ENCODE measurements around the gene NFE2L3.
"Not testable (repeated sequence)": the region's sequence is repeated elsewhere in the genome, so short reads cannot be mapped to it uniquely, and the experiment has no call there.

Gene NFE2L3

GRCh38 chr7:26190417-26190869, 38.4 kb downstream of the NFE2L3 start:
- Histone ChIP-seq H3K36me3 (ENCODE audit: insufficient read depth, low read length) (peaks cover 79% of the 10 kb centered on the region), H3K4me3 (no peak overlapping the region), H3K27ac (peak overlapping the region; percentile 2; the same call in 1 of the 2 replicates), H3K9me3 (ENCODE audit: low read depth, low read length) (no peaks in the 10 kb centered on the region), H3K9ac (ENCODE audit: insufficient read length) (no peak overlapping the region)
- no peak for DNase-seq (ENCODE audit: low read depth, low spot score)
- TF ChIP-seq FOXP2 (optimal IDR thresholded peaks at IDR 0.05; ENCODE audit: control extremely low read depth, extremely low read length, insufficient read depth): no peak
- no peak for TF ChIP-seq EZH2 (IDR thresholded peaks at IDR 0.05)
- TF ChIP-seq POLR2AphosphoS5 (IDR thresholded peaks at IDR 0.05; ENCODE audit: borderline replicate concordance, low read depth, low read length): no peak

- no peak overlapping the region for H3K9ac ChIP-seq (ENCODE audit: insufficient read length)
- DNase-seq (ENCODE audit: low read depth, low spot score): no peak
- H3K27ac ChIP-seq: peak overlapping the region; percentile 10
- H3K4me3 ChIP-seq: no peak overlapping the region
- H3K36me3 ChIP-seq (ENCODE audit: insufficient read depth, low read length): peaks cover 89% of the 10 kb centered on the region
- no peak for TF ChIP-seq POLR2AphosphoS5 (IDR thresholded peaks at IDR 0.05; ENCODE audit: borderline replicate concordance, low read depth, low read length)
- TF ChIP-seq EZH2 (IDR thresholded peaks at IDR 0.05): no peak
- no peak for TF ChIP-seq FOXP2 (optimal IDR thresholded peaks at IDR 0.05; ENCODE audit: control extremely low read depth, extremely low read length, insufficient read depth)
- no peaks in the 10 kb centered on the region for H3K9me3 ChIP-seq (ENCODE audit: low read depth, low read length)
Observed at GRCh38 chr7:26191233-26191973, 39.4 kb downstream of the NFE2L3 start.

- no peak for DNase-seq (ENCODE audit: low read depth, low spot score)
- no peak for TF ChIP-seq FOXP2 (optimal IDR thresholded peaks at IDR 0.05; ENCODE audit: control extremely low read depth, extremely low read length, insufficient read depth)
- TF ChIP-seq POLR2AphosphoS5 (IDR thresholded peaks at IDR 0.05; ENCODE audit: borderline replicate concordance, low read depth, low read length): no peak
- Histone ChIP-seq H3K4me3 (no peak overlapping the region), H3K36me3 (ENCODE audit: insufficient read depth, low read length) (peaks cover 95% of the 10 kb centered on the region), H3K27ac (peak overlapping the region; percentile 10; the same call in 1 of the 2 replicates), H3K9me3 (ENCODE audit: low read depth, low read length) (no peaks in the 10 kb centered on the region), H3K9ac (ENCODE audit: insufficient read length) (no peak overlapping the region)
Observed at GRCh38 chr7:26191974-26192479, 40.0 kb downstream of the NFE2L3 start.

- TF ChIP-seq POLR2AphosphoS5 (IDR thresholded peaks at IDR 0.05; ENCODE audit: borderline replicate concordance, low read depth, low read length): no peak; the same call in 1 of the 2 replicates
- TF ChIP-seq FOXP2 (optimal IDR thresholded peaks at IDR 0.05; ENCODE audit: control extremely low read depth, extremely low read length, insufficient read depth): no peak
- TF ChIP-seq EZH2 (IDR thresholded peaks at IDR 0.05): no peak
- no peak overlapping the region for H3K9ac ChIP-seq (ENCODE audit: insufficient read length)
- H3K9me3 ChIP-seq (ENCODE audit: low read depth, low read length): no peaks in the 10 kb centered on the region
- no peak for DNase-seq (ENCODE audit: low read depth, low spot score)
- peak overlapping the region; percentile 47; the same call in 1 of the 2 replicates for H3K27ac ChIP-seq
- H3K4me3 ChIP-seq: no peak overlapping the region
- H3K36me3 ChIP-seq (ENCODE audit: insufficient read depth, low read length): peaks cover 100% of the 10 kb centered on the region
Observed at GRCh38 chr7:26192485-26193087, 40.6 kb downstream of the NFE2L3 start.

- Histone ChIP-seq H3K27ac (peak overlapping the region; percentile 58), H3K36me3 (ENCODE audit: insufficient read depth, low read length) (peaks cover 99% of the 10 kb centered on the region), H3K9me3 (ENCODE audit: low read depth, low read length) (no peaks in the 10 kb centered on the region), H3K9ac (ENCODE audit: insufficient read length) (no peak overlapping the region), H3K4me3 (no peak overlapping the region)
- DNase-seq (ENCODE audit: low read depth, low spot score): no peak
- TF ChIP-seq FOXP2 (optimal IDR thresholded peaks at IDR 0.05; ENCODE audit: control extremely low read depth, extremely low read length, insufficient read depth): no peak
- TF ChIP-seq POLR2AphosphoS5 (IDR thresholded peaks at IDR 0.05; ENCODE audit: borderline replicate concordance, low read depth, low read length): no peak
- TF ChIP-seq EZH2 (IDR thresholded peaks at IDR 0.05): no peak
Observed at GRCh38 chr7:26193432-26194207, 41.6 kb downstream of the NFE2L3 start.

GRCh38 chr7:26194764-26195163, 42.8 kb downstream of the NFE2L3 start:
- peaks cover 99% of the 10 kb centered on the region for H3K36me3 ChIP-seq (ENCODE audit: insufficient read depth, low read length)
- not testable (repeated sequence) for H3K4me3 ChIP-seq; H3K27ac ChIP-seq; H3K9ac ChIP-seq (ENCODE audit: insufficient read length); H3K9me3 ChIP-seq (ENCODE audit: low read depth, low read length); DNase-seq (ENCODE audit: low read depth, low spot score)

- TF ChIP-seq POLR2AphosphoS5 (IDR thresholded peaks at IDR 0.05; ENCODE audit: borderline replicate concordance, low read depth, low read length): no peak
- no peak for TF ChIP-seq EZH2 (IDR thresholded peaks at IDR 0.05)
- no peak for TF ChIP-seq FOXP2 (optimal IDR thresholded peaks at IDR 0.05; ENCODE audit: control extremely low read depth, extremely low read length, insufficient read depth)
- peaks cover 97% of the 10 kb centered on the region for H3K36me3 ChIP-seq (ENCODE audit: insufficient read depth, low read length)
- H3K9me3 ChIP-seq (ENCODE audit: low read depth, low read length): no peaks in the 10 kb centered on the region
- H3K4me3 ChIP-seq: no peak overlapping the region
- DNase-seq (ENCODE audit: low read depth, low spot score): no peak
- H3K9ac ChIP-seq (ENCODE audit: insufficient read length): no peak overlapping the region
- no peak overlapping the region for H3K27ac ChIP-seq
Observed at GRCh38 chr7:26195182-26195581, 43.2 kb downstream of the NFE2L3 start.
